Coronary artery (tissue), 2 donors: Measurements from ENCODE around the gene CXCL12.

Experiments
- DNase-seq: peaks from one replicate; pipeline ENCODE4 v3.0.0-alpha.2; 2017; ENCODE audit warnings: low spot score
- H3K27ac ChIP-seq, 2 donors: fragments of 200-600 bp; sonication (generic); one replicate each; pipeline ENCODE4 v1.5.1; 2016 to 2019
- H3K4me3 ChIP-seq: fragments of 200-600 bp; sonication (generic); 2 replicates; pipeline ENCODE4 v1.5.1; 2016; ENCODE audit warnings: mild to moderate bottlenecking, moderate library complexity
- CTCF ChIP-seq: fragments of 200-600 bp; sonication (generic); IDR thresholded peaks from one replicate; pipeline ENCODE4 v1.5.1; 2019; ENCODE audit warnings: antibody characterized with exemption

Gene CXCL12

GRCh38 chr10:44373341-44373995 lies 11.4 kb downstream of the CXCL12 start:
- Histone ChIP-seq H3K4me3 (no peak overlapping the region), H3K27ac (no peak overlapping the region)
- no peak for TF ChIP-seq CTCF
- peak; percentile 64 for DNase-seq

DNA sequence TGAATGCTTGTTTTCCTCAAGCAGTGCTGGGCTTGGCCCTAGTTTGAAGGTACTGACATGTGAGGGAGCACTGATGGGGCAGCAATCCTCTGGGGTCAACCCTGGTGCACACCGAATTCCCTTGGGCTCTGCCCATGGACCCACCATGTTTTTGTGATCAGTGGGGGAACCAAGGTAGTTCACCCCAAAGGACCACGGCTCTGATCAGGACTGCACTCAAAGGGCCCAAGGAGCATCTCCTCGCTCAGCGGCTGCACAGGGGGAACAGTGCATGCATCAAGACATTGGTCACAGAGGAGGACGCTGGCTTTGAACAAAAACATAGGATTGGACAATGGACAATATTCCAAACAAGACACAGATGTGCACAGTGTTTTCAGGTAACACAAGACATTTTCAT lies 12.7 kb downstream of the CXCL12 start:
- TF ChIP-seq CTCF = no peak
- no peak for DNase-seq
- Histone ChIP-seq H3K27ac (no peak overlapping the region), H3K4me3 (no peak overlapping the region)

DNA sequence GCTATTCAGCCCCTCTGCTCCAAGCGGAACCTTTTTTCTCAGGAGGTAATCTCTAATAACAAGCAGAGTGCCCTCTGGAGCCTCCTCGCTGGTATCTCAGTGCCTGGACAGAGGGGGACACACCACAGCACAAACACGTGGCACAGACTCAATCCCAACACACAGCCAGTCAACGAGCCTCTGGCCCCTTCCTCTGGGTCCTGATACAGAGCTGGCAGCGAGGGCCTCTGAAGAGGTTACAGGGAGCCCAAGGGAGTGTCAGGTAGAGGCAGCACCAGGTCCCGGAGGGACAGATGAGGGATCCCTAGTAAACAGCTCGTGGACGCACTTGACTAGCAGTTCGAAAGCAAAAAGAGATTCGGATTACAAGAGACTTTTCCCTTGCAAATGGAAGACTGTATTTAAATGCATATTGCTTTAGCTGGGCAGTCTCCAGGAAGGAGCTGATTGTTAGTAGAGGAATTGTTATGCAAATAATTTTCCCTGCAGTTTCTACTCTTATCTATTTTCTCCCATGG lies 14.1 kb downstream of the CXCL12 start:
- TF ChIP-seq CTCF = no peak
- Histone ChIP-seq H3K4me3 (no peak overlapping the region), H3K27ac (no peak overlapping the region)
- no peak for DNase-seq

GRCh38 chr10:44369854-44370253 lies 15.0 kb downstream of the CXCL12 start:
- DNase-seq = no peak
- H3K27ac ChIP-seq = no peak overlapping the region
- TF ChIP-seq CTCF = no peak
- no peak overlapping the region for H3K4me3 ChIP-seq

GRCh38 chr10:44369296-44369695 lies 15.6 kb downstream of the CXCL12 start:
- DNase-seq = no peak
- no peak overlapping the region for H3K4me3 ChIP-seq
- H3K27ac ChIP-seq = no peak overlapping the region
- no peak for TF ChIP-seq CTCF

DNA sequence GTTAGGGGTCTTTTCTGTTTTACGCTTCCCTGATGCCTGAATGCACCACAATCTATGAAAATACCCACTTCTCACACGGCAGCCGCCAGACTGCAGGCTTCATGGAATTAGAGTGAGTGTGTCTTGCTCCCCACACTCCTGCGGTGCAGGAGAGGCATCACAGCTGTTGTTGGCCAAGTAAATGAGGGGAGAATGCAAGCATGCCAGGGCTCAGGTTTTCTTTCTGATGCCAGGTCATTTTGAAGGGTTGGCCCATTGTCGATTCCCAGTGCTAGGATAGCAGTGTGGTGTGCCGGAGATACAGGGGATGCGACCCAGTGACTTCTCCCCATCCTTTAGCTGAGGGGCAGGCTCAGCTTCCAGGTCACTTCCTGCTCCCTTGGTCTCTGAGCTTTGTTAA lies 16.3 kb downstream of the CXCL12 start:
- no peak overlapping the region for H3K27ac ChIP-seq
- no peak overlapping the region for H3K4me3 ChIP-seq
- no peak for DNase-seq
- no peak for TF ChIP-seq CTCF

- no peak overlapping the region for H3K27ac ChIP-seq
- no peak overlapping the region for H3K4me3 ChIP-seq
- DNase-seq = no peak
- no peak for TF ChIP-seq CTCF
These were observed 17.8 kb downstream of the CXCL12 start for GRCh38 chr10:44366941-44367630.
